Esophagus muscularis mucosa (tissue), 4 donors: ENCODE measurements around the gene LRMDA.

Experiments
- CTCF ChIP-seq, 3 experiments: fragments of 200-600 bp in 2 of 3; fragments of 450-650 bp in 1 of 3; sonication (generic) in 2 of 3; IDR thresholded peaks; one replicate each; pipeline ENCODE4 v1.5.1; 2017 to 2019; ENCODE audit warnings: antibody characterized with exemption in 3 of 3, mild to moderate bottlenecking in 2 of 3, moderate library complexity in 1 of 3
- EP300 ChIP-seq: sonication (generic); formaldehyde crosslinking; IDR thresholded peaks from one replicate; pipeline ENCODE4 v1.6.1; 2017; ENCODE audit warnings: antibody characterized with exemption
- POLR2AphosphoS5 ChIP-seq, 2 donors: sonication (generic); formaldehyde crosslinking; IDR thresholded peaks; one replicate each; pipeline ENCODE4 v1.6.1; 2017; ENCODE audit warnings: antibody characterized with exemption in 2 of 2

- no peak for TF ChIP-seq EP300
- TF ChIP-seq POLR2AphosphoS5 (IDR thresholded peaks at IDR 0.05), result no peak
- TF ChIP-seq CTCF (IDR thresholded peaks at IDR 0.05), result no peak
Observed at GRCh38 chr10:76136961-76137360, 705.5 kb downstream of the LRMDA start.
